ENCODE measurements around the gene PSMD1. TPM values are rescaled to one million over a fixed set of nuclear protein-coding genes. Genes with fewer than 3 reads are reported as not detected.
"Not testable (repeated sequence)": the region's sequence is repeated elsewhere in the genome, so short reads cannot be mapped to it uniquely, and the experiment has no call there.

PSMD1 gene
- 61.1 TPM for total RNA-seq

DNA sequence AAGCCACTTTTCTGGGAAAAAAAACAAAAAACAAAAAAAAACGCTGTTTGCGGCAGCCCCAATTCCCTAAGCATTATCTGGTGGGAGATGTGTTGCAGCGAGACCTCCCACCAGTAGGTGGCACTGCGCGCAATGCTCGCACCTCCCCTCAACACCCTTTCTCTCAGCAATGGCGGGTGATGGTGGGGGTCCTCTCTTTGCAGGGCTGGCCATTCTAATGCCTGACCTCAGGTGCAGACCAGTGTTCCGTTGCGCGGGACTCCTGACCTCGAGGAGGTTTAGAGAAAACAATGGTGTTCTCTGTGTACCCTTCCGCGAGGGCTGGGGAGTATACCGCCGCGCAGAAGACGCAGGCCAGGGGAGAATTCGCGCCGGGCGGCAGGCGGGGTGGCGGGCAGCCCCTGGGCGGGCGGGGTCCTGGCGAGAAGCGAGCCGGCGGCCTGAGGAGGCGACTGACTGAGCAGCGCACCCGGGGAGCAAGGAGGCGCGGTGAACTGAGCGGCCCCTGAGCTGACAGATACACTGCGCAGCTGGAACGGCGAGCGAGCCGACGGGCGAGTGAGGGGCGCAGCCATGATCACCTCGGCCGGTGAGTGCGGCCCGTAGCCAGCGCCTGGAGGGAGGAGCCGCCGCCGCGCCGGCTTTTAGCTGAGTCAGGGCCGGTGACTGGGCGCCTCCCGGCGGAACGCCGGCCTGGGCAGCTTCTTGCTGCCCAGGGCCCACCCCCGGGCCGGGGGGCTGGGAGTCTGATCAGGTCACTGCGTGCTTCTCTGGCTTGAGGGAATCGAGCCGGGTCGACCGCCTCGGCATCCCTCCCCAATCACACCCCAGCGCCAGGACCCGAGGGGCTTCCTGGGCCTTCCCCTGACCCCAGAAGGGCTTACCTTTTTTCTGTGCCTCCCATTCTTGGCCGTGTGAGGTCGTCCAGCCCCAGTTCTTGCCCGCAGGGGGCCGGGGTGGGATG, at the start of gene PSMD1:
PSMD1 (plus strand) TSS at position 415 of the 964 bp plus-strand sequence; CDS start at position 574, 159 bp downstream.
- DNase-seq (ENCODE audit: low read depth in 2 of 3, low spot score in 2 of 3), result peak; percentile 94 to 96 (median 96)

- no peak for DNase-seq (ENCODE audit: low read depth in 2 of 3, low spot score in 2 of 3)
Observed at GRCh38 chr2:231007286-231008098, 49.2 kb upstream of the PSMD1 start.

DNA sequence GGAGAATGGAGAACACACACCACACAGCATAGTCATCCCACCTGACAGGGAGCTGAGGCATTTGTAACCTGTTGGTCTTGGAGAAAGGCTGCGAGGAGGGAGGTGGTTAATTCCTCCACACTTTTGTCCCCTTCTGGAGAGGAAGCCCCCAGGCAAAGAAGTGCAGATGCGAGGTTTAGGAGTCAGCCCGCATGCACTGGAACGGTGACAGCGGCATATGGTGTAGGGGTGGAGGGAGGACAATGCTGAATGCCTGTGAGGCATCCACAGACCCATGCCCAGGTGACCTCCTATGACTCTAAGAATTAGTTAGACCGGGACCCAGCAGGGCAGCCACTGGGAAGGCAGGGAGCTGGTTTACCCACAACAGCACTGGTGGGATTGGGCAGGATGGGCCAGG, 48.5 kb upstream of the PSMD1 start:
- no peak for DNase-seq (ENCODE audit: low read depth in 2 of 3, low spot score in 2 of 3)

GRCh38 chr2:231009236-231009919, 47.3 kb upstream of the PSMD1 start:
- no peak for DNase-seq (ENCODE audit: low read depth in 2 of 3, low spot score in 2 of 3)

GRCh38 chr2:231010201-231010730, 46.4 kb upstream of the PSMD1 start:
- DNase-seq (ENCODE audit: low read depth in 2 of 3, low spot score in 2 of 3), result no peak

GRCh38 chr2:231011526-231011925, 45.1 kb upstream of the PSMD1 start:
- no peak for DNase-seq (ENCODE audit: low read depth in 2 of 3, low spot score in 2 of 3)

DNA sequence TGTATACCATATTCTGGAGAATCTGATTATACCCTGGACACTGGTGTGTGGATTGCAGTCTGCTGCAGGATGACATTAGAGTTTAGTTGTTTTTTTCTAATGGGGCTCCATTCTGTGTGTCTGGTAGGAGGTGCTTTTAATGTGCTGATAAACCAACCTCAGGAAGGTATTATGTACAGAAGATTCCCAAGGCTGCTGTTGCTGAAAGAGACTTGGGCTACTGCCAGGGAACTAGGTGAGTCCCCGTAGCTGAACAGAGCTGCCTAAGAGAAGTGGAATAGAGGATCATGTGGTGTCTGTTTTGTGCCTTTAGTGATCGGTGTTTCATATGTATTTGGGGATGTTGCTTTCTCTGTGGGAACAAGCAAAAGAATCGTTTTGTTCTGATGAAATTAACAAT, 44.2 kb upstream of the PSMD1 start:
- no peak for DNase-seq (ENCODE audit: low read depth in 2 of 3, low spot score in 2 of 3)

DNA sequence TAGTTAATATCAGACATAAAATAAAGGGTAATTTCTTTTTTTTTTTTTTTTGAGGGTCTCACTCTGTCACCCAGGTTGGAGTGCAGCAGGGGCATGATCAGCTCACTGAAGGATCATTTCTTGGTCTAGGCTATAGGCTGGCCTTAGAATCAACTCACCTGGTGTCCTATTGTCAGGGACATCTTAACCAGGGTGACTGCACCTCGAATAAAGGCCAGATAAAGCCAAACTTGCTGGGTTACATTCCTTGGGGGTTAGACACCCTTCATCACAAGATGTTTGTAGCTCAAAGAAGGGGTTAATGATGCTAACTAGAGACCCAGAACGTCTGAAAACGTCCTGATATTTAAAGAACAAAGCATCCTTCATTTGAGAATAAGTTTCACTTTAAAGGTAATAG, 42.8 kb upstream of the PSMD1 start:
- no peak for DNase-seq (ENCODE audit: low read depth in 2 of 3, low spot score in 2 of 3)

DNA sequence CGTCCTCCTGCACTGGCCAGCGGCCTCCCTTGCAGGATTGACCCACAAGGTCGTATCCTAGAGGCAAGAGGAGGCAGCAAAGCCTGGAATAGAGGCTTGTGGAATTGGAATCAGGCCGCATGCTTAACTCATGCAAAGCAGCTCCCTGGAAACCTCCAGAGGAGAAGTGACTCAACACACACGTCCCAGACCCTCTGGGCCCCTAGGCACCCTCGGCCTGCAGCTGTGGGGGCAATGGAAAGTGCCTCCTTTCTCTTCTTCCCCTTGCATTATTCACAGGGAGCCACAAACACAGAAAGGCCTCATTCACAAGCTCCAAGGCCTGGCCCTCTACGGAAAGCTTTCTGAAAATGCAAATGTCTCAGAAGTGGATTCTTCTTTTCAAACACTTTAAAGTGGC, 41.2 kb upstream of the PSMD1 start:
- DNase-seq (ENCODE audit: low read depth in 2 of 3, low spot score in 2 of 3), result no peak

GRCh38 chr2:231015926-231016325, 40.7 kb upstream of the PSMD1 start:
- no peak for DNase-seq (ENCODE audit: low read depth in 2 of 3, low spot score in 2 of 3)

DNA sequence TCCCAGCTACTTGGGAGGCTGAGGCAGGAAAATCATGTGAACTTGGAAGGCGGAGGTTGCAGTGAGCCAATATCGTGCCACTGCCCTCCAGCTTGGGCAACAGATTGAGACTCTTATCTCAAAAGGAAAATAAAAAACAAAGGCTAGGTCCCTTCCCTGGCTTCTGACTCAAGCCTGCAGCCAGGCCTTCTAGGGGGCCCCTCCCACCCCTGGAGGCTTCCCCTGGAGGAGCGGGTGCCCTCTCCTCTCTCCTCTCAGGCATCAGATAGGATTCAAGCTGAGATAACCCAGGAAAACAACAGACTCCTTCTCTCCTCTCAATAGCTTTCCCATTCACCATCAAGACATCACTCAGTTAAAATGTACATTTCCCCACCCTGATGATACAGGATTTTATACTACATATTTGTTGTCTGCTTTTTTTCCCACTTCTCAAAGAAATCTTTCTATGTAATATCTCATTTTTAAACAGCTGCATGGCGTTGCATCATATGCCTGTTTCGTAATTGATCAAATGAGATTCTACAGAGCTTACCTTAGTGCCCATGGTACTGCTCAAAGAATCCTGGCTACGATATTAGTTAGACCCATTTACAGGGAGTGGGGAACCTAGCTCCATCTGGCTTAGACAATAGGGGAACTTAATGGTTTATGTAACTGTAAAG, 40.0 kb upstream of the PSMD1 start:
- DNase-seq (ENCODE audit: low read depth in 2 of 3, low spot score in 2 of 3), result no peak

DNA sequence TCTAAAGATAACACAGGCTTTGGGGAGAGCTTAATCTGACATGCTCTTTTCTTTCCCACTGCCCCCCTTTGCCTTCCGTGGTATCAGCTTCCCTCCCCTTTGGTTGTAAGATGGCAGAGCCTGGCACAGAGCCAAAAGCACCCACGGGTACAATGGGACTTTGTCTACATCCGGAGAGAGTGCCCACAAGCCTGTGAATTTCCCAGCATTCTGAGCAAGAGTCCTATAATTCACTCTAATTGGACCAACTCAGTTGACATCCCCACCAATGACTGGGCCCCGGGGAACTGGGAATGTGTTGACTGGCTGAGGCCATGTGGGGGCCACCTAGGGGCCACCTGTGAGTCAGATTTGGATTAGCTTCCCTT, 39.5 kb upstream of the PSMD1 start:
- peak in 2 of 3 donors; percentile 52 to 64 for DNase-seq (ENCODE audit: low read depth in 2 of 3, low spot score in 2 of 3)

- no peak for DNase-seq (ENCODE audit: low read depth in 2 of 3, low spot score in 2 of 3)
Observed at GRCh38 chr2:231018184-231018583, 38.5 kb upstream of the PSMD1 start.

- DNase-seq (ENCODE audit: low read depth in 2 of 3, low spot score in 2 of 3), result not testable (repeated sequence)
Observed at GRCh38 chr2:231025059-231025458, 31.6 kb upstream of the PSMD1 start.

DNA sequence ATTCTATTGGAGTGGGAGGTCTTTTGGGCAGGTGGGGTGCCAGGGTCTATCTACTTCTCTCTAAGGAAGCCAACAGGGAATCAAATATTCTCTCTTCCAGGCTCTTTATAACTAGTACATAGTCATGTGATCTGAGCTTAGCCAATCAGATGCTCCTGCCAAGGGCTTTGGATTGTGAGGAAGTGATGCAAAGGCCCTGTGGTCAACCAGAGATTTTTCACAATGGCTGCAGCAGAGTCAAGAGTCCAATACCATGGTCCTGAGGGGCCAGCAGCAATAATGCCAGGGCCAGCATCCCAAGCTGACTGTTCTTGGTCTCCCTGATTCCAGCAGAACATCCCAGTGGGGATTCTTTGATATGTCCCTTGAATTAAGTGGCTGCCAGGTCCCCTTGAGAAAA, 27.8 kb upstream of the PSMD1 start:
- no peak for DNase-seq (ENCODE audit: low read depth in 2 of 3, low spot score in 2 of 3)

DNA sequence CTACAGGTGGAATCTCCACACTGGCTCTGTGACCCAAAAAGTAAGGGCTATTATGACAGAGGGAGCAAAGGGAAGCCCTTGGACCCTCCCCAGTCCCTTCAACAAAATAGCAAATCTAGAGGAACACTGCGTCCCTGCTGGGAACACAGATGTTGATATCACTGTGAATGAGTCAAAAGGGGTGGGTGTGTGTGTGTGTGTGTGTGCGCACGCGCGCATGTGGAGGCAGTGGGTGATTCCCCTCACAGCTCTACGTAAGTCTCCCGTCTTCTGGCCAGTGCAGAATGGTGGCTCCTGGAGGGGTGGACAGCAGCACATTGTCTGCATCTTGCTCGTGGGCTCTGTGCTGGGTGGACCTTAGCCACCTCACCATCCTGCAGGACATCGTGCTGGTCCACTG, 27.1 kb upstream of the PSMD1 start:
- no peak for DNase-seq (ENCODE audit: low read depth in 2 of 3, low spot score in 2 of 3)

DNA sequence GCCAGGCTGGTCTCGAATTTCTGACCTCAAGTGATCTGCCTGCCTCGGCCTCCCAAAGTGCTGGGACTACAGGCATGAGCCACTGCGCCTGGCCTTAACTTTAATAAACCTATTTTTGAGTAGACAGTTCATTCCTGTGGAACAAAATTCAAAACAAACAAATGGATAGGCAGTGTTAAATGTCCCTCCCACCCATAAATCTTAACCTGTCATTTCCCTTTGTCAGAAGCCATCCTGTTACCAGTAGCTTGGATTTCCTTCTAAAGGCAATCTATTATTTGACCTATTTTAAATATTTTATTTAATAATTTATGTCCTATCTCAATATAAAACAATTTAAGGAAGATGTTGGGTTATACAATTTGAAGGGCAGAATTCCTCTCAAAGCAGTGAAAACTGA, 25.9 kb upstream of the PSMD1 start:
- no peak for DNase-seq (ENCODE audit: low read depth in 2 of 3, low spot score in 2 of 3)

- DNase-seq (ENCODE audit: low read depth in 2 of 3, low spot score in 2 of 3), result no peak
Observed at GRCh38 chr2:231032575-231033140, 24.0 kb upstream of the PSMD1 start.

DNA sequence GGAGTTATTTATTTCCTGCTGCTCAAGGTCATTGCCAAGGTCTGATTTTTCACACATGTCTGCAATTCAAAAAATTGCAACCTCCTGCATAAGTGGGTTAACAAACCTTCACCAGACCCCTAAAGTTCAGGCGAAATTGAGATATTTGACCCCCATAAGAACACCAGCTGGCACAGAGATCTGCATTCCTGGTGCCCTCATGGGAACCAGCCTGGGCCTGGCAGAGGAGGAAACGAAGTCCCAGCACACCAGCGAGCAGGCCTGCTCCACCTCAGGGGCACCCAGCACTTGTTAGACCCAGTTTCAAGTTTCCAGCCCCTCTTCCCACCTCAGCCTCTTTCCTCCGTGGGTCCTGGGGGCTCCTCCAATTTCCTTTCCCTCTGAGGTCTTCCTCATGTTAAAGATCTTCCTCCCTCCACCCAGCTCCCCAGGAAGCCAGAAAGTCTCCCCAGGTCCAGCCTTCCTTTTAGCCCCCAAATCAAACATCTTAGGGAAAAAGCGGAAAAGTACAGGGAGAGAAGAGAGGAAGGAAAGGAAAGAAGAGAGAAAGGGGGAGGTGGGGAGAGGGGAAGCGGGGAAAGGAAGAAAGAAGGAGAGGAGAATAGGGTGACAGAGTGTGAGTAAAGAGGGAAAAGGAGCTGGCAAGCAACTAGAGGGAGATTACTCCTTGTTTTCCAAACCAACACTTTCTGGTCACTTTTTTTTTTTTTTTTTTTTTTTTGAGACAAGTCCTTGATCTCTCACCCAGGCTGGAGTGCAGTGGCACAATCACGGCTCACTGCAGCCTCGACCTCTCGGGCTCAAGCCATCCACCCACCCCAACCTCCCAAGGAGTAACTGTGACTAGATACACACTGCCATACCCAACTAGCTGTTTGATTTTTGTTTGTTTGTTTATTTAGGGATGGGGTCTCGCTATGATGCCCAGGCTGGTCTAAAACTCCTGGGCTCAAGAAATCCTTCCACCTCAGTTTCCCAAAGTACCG, 23.2 kb upstream of the PSMD1 start:
- DNase-seq (ENCODE audit: low read depth in 2 of 3, low spot score in 2 of 3), result no peak
